ENCODE data around the gene ASGR2. TPM values are rescaled to one million over a fixed set of nuclear protein-coding genes. Genes with fewer than 3 reads are reported as not detected.
"Not testable (repeated sequence)": the region's sequence is repeated elsewhere in the genome, so short reads cannot be mapped to it uniquely, and the experiment has no call there.

Gene ASGR2
- total RNA-seq, 4 donors from 2014 or later = 1.0 TPM; not detected in 3

- no peak for TF ChIP-seq POLR2A (IDR thresholded peaks at IDR 0.05)
- TF ChIP-seq CTCF (IDR thresholded peaks at IDR 0.05) = no peak
- Histone ChIP-seq H3K36me3 (no peaks in the 10 kb centered on the region), H3K9me3 (no peaks in the 10 kb centered on the region), H3K4me3 (replicated peaks in 1 of 3) (no peak overlapping the region), H3K27me3 (no peaks in the 10 kb centered on the region), H3K4me1 (no peaks in the 10 kb centered on the region), H3K27ac (no peak overlapping the region)
- 79 to 80% methylated on average over 32 of the region's 32 CpGs for WGBS, 2 donors
- no peak for DNase-seq
- intact Hi-C loops (cut with DNase I) = no loop called here
These were observed 6.6 kb downstream of the ASGR2 start for GRCh38 chr17:7107795-7108559.

GRCh38 chr17:7107012-7107754 lies 7.4 kb downstream of the ASGR2 start:
- 81 to 85% methylated on average over 13 to 17 of the region's 20 CpGs for WGBS, 2 donors
- Histone ChIP-seq H3K9me3 (no peaks in the 10 kb centered on the region), H3K27me3 (no peaks in the 10 kb centered on the region)

GRCh38 chr17:7102421-7102820 lies 12.2 kb downstream of the ASGR2 start:
- Histone ChIP-seq H3K4me1 (no peaks in the 10 kb centered on the region), H3K36me3 (no peaks in the 10 kb centered on the region), H3K27me3 (no peaks in the 10 kb centered on the region), H3K4me3 (replicated peaks in 1 of 3) (no peak overlapping the region), H3K27ac (no peak overlapping the region), H3K9me3 (no peaks in the 10 kb centered on the region)
- TF ChIP-seq CTCF (IDR thresholded peaks at IDR 0.05) = no peak
- TF ChIP-seq POLR2A (IDR thresholded peaks at IDR 0.05) = no peak
- intact Hi-C loops (cut with DNase I) = no loop called here
- 80 to 81% methylated on average over 6 of the region's 6 CpGs for WGBS, 2 donors
- no peak for DNase-seq

More at GRCh38 chr17:7107012-7107754, 7.4 kb downstream of the ASGR2 start:
- no peak for DNase-seq
- intact Hi-C loops (cut with DNase I) = no loop called here
- Histone ChIP-seq H3K4me1 (no peaks in the 10 kb centered on the region), H3K27ac (no peak overlapping the region), H3K4me3 (replicated peaks in 1 of 3) (no peak overlapping the region), H3K36me3 (no peaks in the 10 kb centered on the region)
- no peak for TF ChIP-seq CTCF (IDR thresholded peaks at IDR 0.05)
- TF ChIP-seq POLR2A (IDR thresholded peaks at IDR 0.05) = no peak

GRCh38 chr17:7101531-7101930 lies 13.1 kb downstream of the ASGR2 start:
- Histone ChIP-seq H3K4me3 (replicated peaks in 1 of 3) (no peak overlapping the region), H3K4me1 (no peaks in the 10 kb centered on the region), H3K36me3 (no peaks in the 10 kb centered on the region), H3K27ac (no peak overlapping the region), H3K9me3 (no peaks in the 10 kb centered on the region), H3K27me3 (no peaks in the 10 kb centered on the region)
- intact Hi-C loops (cut with DNase I) = no loop called here
- TF ChIP-seq CTCF (IDR thresholded peaks at IDR 0.05) (no peak), POLR2A (IDR thresholded peaks at IDR 0.05) (no peak)
- WGBS, 2 donors = 90 to 92% methylated on average over 14 of the region's 14 CpGs
- no peak for DNase-seq

- H3K27ac ChIP-seq; H3K9me3 ChIP-seq; intact Hi-C loops (cut with DNase I); H3K4me1 ChIP-seq; DNase-seq; H3K36me3 ChIP-seq; H3K27me3 ChIP-seq; H3K4me3 ChIP-seq (replicated peaks in 1 of 3): not testable (repeated sequence)
- WGBS, 2 donors = 92 to 95% methylated on average over 27 to 35 of the region's 50 CpGs
These were observed 13.8 kb downstream of the ASGR2 start for GRCh38 chr17:7100641-7101379.

Measured in thyroid gland (tissue), 4 donors.